NCI-H1417 (cell line): ENCODE data around the gene DES.

Experiments used
- DNase-seq, 3 experiments: peaks; one replicate each; lab custom pipeline; 2025; lab: John Stamatoyannopoulos, UW

Gene DES

GRCh38 chr2:219472629-219473187, 54.5 kb downstream of the DES start:
- no peak for DNase-seq

DNA sequence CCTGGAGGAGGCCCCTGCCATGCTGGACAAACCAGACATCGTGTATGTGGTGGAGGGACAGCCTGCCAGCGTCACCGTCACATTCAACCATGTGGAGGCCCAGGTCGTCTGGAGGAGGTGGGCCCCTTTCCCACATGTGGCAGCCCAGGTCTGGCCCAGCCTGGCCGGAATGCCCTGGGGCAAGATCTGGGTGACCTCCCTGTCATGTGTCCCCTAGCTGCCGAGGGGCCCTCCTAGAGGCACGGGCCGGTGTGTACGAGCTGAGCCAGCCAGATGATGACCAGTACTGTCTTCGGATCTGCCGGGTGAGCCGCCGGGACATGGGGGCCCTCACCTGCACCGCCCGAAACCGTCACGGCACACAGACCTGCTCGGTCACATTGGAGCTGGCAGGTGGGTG, 55.3 kb downstream of the DES start:
- DNase-seq: no peak

DNA sequence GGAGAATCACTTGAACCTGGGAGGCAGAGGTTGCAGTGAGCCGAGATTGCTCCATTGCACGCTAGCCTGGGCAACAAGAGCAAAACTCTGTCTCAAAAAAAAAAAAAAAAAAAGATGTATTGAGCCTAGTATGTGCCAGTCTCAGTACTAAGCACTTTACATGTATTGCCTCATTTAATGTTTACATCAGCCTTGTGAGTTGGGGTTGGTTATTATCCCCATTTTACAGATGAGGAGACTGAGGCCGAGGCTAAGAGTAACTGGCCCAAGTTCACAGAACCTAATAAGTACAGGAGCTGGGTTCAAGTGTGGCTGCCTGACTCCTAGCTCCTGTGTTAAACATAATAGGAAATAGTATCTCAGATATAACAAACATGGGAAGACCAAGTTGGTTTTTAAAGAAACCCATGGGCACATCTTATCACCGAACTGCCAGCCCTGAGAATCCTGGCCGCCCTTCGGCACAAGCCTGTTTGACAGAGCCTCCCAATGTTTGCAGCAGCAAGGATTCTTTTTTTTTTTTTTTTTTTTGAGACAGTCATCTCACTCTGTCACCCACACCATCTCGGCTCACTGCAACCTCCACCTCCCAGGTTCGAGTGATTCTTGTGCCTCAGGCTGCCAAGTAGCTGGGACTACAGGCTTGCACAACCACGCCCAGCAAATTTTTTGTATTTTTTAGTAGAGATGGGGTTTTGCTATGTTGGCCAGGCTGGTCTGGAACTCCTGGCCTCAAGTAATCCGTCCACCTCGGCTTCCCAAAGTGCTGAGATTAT, 56.3 kb downstream of the DES start:
- DNase-seq: no peak

- DNase-seq: peak in 2 of 3 experiments; percentile 8 to 20
Observed at GRCh38 chr2:219475278-219475677, 57.1 kb downstream of the DES start.

GRCh38 chr2:219475697-219476651, 57.8 kb downstream of the DES start:
- peak; percentile 6 to 30 (median 19) for DNase-seq
